PC-9 (cell line): ENCODE measurements around the gene SPATA2.

ENCODE experiments used
- EZH2 ChIP-seq: fragments of 200-600 bp; sonication (generic); IDR thresholded peaks from 2 replicates; pipeline ENCODE4 v1.8.0; 2017; ENCODE audit warnings: antibody characterized with exemption, low read depth
- TF ChIP-seq, protein P1 (sequence below): fragments of 200-600 bp; sonication (generic); conservative IDR thresholded peaks from 2 replicates; pipeline ENCODE4 v1.6.1; 2017; ENCODE audit warnings: mixed run types, antibody characterized with exemption, mild to moderate bottlenecking, moderate library complexity

DNA sequence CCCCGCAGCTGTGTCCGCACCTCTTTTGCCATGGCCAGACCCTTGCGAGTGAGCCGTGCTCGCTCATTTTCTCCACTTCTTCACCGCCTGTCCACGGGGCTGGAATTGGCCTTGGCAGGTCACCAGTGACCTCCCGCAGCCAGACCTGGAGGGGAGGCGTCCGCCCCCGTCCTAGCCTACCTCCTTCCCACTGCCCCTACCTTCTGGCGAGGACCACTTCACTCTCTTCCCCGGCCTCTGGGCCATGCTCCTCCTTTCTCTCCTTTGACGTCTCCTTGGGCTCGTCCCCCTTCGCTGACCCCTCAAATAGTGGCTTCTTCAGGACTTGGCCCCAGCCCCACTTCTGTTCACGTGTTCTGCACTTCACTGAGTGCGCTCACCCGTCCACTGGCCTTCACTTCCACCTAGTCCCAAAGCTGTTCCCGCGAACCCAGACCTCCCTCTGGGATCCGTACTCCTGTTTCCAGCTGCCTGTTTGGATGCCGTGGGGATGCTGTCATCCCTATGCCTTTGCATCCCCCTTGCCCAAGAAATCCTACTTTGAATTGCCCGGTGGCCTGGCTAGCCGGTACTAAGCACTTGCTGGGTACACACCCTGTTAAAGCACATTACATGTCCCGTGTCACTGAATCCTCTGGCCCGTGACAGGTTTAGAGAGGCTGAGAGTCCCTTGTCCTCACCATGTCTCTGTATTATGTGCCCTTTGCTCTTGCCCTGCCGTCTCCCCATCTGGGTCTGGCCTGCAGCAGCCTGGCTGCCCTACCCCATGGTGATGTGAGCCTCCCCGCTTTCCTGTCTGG lies 33.0 kb downstream of the SPATA2 start:
- TF ChIP-seq, protein P1, sequence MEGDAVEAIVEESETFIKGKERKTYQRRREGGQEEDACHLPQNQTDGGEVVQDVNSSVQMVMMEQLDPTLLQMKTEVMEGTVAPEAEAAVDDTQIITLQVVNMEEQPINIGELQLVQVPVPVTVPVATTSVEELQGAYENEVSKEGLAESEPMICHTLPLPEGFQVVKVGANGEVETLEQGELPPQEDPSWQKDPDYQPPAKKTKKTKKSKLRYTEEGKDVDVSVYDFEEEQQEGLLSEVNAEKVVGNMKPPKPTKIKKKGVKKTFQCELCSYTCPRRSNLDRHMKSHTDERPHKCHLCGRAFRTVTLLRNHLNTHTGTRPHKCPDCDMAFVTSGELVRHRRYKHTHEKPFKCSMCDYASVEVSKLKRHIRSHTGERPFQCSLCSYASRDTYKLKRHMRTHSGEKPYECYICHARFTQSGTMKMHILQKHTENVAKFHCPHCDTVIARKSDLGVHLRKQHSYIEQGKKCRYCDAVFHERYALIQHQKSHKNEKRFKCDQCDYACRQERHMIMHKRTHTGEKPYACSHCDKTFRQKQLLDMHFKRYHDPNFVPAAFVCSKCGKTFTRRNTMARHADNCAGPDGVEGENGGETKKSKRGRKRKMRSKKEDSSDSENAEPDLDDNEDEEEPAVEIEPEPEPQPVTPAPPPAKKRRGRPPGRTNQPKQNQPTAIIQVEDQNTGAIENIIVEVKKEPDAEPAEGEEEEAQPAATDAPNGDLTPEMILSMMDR = no peak
- no peak for TF ChIP-seq EZH2
